ENCODE data around the gene LAMP5.

- TF ChIP-seq, protein P1, sequence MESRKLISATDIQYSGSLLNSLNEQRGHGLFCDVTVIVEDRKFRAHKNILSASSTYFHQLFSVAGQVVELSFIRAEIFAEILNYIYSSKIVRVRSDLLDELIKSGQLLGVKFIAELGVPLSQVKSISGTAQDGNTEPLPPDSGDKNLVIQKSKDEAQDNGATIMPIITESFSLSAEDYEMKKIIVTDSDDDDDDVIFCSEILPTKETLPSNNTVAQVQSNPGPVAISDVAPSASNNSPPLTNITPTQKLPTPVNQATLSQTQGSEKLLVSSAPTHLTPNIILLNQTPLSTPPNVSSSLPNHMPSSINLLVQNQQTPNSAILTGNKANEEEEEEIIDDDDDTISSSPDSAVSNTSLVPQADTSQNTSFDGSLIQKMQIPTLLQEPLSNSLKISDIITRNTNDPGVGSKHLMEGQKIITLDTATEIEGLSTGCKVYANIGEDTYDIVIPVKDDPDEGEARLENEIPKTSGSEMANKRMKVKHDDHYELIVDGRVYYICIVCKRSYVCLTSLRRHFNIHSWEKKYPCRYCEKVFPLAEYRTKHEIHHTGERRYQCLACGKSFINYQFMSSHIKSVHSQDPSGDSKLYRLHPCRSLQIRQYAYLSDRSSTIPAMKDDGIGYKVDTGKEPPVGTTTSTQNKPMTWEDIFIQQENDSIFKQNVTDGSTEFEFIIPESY (CRISPR knock-in tag; IDR thresholded peaks at IDR 0.05): no peak
- TF ChIP-seq BRCA1 (CRISPR knock-in tag; IDR thresholded peaks at IDR 0.05) (no peak), ELF1 (CRISPR knock-in tag; IDR thresholded peaks at IDR 0.05) (no peak), GABPA (IDR thresholded peaks at IDR 0.05; ENCODE audit: low read depth, low read length) (no peak), GABPA (CRISPR knock-in tag; IDR thresholded peaks at IDR 0.05; ENCODE audit: low read depth) (no peak), TMF1 (CRISPR knock-in tag; IDR thresholded peaks at IDR 0.05; ENCODE audit: low read depth) (no peak), ZNF225 (CRISPR knock-in tag; IDR thresholded peaks at IDR 0.05) (no peak)
Observed at GRCh38 chr20:9487231-9487630, 27.2 kb upstream of the LAMP5 start.
